Keratinocyte (primary cell): ENCODE measurements around the gene PDE11A. TPM values are rescaled to one million over a fixed set of nuclear protein-coding genes. Genes with fewer than 3 reads are reported as not detected.

Experiments
- DNase-seq: peaks from one replicate; pipeline ENCODE4 v3.0.0-alpha.2; 2011; ENCODE audit warnings: low read depth, missing footprints, low spot score
- FAIRE-seq: peaks from 2 replicates; lab custom pipeline; 2011; peaks lifted over from hg19 to GRCh38; lab: Jason Lieb, UNC
- H2AFZ ChIP-seq: 2 replicates; pipeline ENCODE4 v1.6.0; 2012; ENCODE audit warnings: low read length, control low read depth, inconsistent platforms; ENCODE audit not compliant: control insufficient read depth
- H3K27ac ChIP-seq: 2 replicates; pipeline ENCODE4 v1.5.1; 2011; ENCODE audit warnings: low read length; ENCODE audit not compliant: control insufficient read depth, insufficient read depth
- H3K27me3 ChIP-seq: 3 replicates; pipeline ENCODE4 v1.6.0; 2011; ENCODE audit warnings: low read length; ENCODE audit not compliant: control insufficient read depth, insufficient read depth; ENCODE audit errors: extremely low read depth
- H3K36me3 ChIP-seq, 2 experiments: 2 replicates in 1 of 2; 3 replicates in 1 of 2; pipeline ENCODE4 v1.5.1; 2011; ENCODE audit warnings: low read length in 2 of 2, mild to moderate bottlenecking in 1 of 2; ENCODE audit not compliant: control insufficient read depth in 2 of 2, insufficient read depth in 2 of 2; ENCODE audit errors: extremely low read depth in 1 of 2
- H3K4me1 ChIP-seq: 3 replicates; pipeline ENCODE4 v1.5.1; 2011; ENCODE audit warnings: low read length; ENCODE audit not compliant: control insufficient read depth, insufficient read depth; ENCODE audit errors: extremely low read depth
- H3K4me2 ChIP-seq: 3 replicates; pipeline ENCODE4 v1.6.0; 2011; ENCODE audit warnings: low read depth, low read length; ENCODE audit not compliant: control insufficient read depth, insufficient read depth; ENCODE audit errors: extremely low read depth
- H3K4me3 ChIP-seq, 3 experiments: fragments of 200-600 bp in 1 of 3; sonication (generic) in 1 of 3; 2 replicates in 2 of 3; 3 replicates in 1 of 3; pipeline ENCODE4 v1.5.1; 2011 to 2016; ENCODE audit warnings: low read length in 3 of 3, mild to moderate bottlenecking in 3 of 3, control low read depth in 2 of 3, inconsistent platforms in 1 of 3, low read depth in 1 of 3, mixed read lengths in 1 of 3, mixed run types in 1 of 3, moderate library complexity in 1 of 3; ENCODE audit not compliant: control insufficient read depth in 2 of 3, insufficient read depth in 2 of 3; ENCODE audit errors: extremely low read depth in 1 of 3
- H3K79me2 ChIP-seq: 2 replicates; pipeline ENCODE4 v1.6.0; 2012; ENCODE audit warnings: low read length; ENCODE audit not compliant: control insufficient read depth, insufficient read depth
- H3K9ac ChIP-seq: 3 replicates; pipeline ENCODE4 v1.6.0; 2011; ENCODE audit warnings: low read length; ENCODE audit not compliant: control insufficient read depth, insufficient read depth; ENCODE audit errors: extremely low read depth
- H3K9me1 ChIP-seq: 3 replicates; pipeline ENCODE4 v1.6.0; 2011; ENCODE audit warnings: low read length; ENCODE audit not compliant: control insufficient read depth, insufficient read depth; ENCODE audit errors: extremely low read depth
- H3K9me3 ChIP-seq: 2 replicates; pipeline ENCODE4 v1.5.1; 2012; ENCODE audit warnings: low read depth, low read length; ENCODE audit not compliant: control insufficient read depth
- H4K20me1 ChIP-seq: 3 replicates; pipeline ENCODE4 v1.6.0; 2011; ENCODE audit warnings: low read length; ENCODE audit not compliant: control insufficient read depth, insufficient read depth; ENCODE audit errors: extremely low read depth
- EZH2 ChIP-seq: IDR thresholded peaks from one replicate; pipeline ENCODE4 v1.6.1; 2012; ENCODE audit warnings: inconsistent platforms, mild to moderate bottlenecking, low read length, moderate library complexity
- dilution Hi-C: fragments of 300-500 bp; cut with MboI; formaldehyde crosslinking; loops from one replicate; pipeline ENCODE4 v1.7.0; 2020; ENCODE audit warnings: low sequenced_read_pairs; ENCODE audit not compliant: extremely low pct_ligation_motif_present
- polyA plus RNA-seq, 5 experiments: library from polyadenylated mRNA; depleted of rRNA in 3 of 5; stranded (reverse) in 3 of 5; stranded (forward) in 1 of 5; unstranded in 1 of 5; fragments of >200 nt; gene quantifications; 1 replicate in 1 of 5; 2 replicates in 3 of 5; 3 replicates in 1 of 5; pipeline versions ENCODE4 v1.2.1 to v1.2.3, GENCODE V29; 2011 to 2012; ENCODE audit warnings: missing spikeins in 2 of 5, low read depth in 1 of 5, low replicate concordance in 1 of 5
- TF ChIP-seq, protein P1 (sequence below), 3 experiments: IDR thresholded peaks in 1 of 3; conservative IDR thresholded peaks in 1 of 3; optimal IDR thresholded peaks in 1 of 3; 2 replicates in 2 of 3; 3 replicates in 1 of 3; pipeline versions ENCODE3 to v1.5.1; 2011; ENCODE audit warnings: low read length in 3 of 3, mild to moderate bottlenecking in 3 of 3, moderate library complexity in 2 of 3, control low read depth in 1 of 3, inconsistent platforms in 1 of 3; ENCODE audit not compliant: insufficient read depth in 2 of 3; ENCODE audit errors: extremely low read depth in 1 of 3

PDE11A gene
- polyA plus RNA-seq, 1 donor (not counting 4 experiments of a cell fraction or from before 2014, with no cell fraction given): 0.01 TPM

GRCh38 chr2:178109813-178110212 lies 37.2 kb upstream of the PDE11A start:
- H3K27me3 ChIP-seq: no peaks in the 10 kb centered on the region
- dilution Hi-C loops: no loop called here
- H3K79me2 ChIP-seq: peaks cover 12% of the 10 kb centered on the region
- TF ChIP-seq EZH2: no peak
- TF ChIP-seq, protein P1, sequence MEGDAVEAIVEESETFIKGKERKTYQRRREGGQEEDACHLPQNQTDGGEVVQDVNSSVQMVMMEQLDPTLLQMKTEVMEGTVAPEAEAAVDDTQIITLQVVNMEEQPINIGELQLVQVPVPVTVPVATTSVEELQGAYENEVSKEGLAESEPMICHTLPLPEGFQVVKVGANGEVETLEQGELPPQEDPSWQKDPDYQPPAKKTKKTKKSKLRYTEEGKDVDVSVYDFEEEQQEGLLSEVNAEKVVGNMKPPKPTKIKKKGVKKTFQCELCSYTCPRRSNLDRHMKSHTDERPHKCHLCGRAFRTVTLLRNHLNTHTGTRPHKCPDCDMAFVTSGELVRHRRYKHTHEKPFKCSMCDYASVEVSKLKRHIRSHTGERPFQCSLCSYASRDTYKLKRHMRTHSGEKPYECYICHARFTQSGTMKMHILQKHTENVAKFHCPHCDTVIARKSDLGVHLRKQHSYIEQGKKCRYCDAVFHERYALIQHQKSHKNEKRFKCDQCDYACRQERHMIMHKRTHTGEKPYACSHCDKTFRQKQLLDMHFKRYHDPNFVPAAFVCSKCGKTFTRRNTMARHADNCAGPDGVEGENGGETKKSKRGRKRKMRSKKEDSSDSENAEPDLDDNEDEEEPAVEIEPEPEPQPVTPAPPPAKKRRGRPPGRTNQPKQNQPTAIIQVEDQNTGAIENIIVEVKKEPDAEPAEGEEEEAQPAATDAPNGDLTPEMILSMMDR (optimal IDR thresholded peaks at IDR 0.05 in 1 of 3, IDR thresholded peaks at IDR 0.05 in 1 of 3, conservative IDR thresholded peaks at IDR 0.05 in 1 of 3; ENCODE audit: extremely low read depth in 1 of 3, insufficient read depth in 2 of 3, low read length in 3 of 3): peak in 2 of 3 experiments; percentile 39 to 48
- no peak overlapping the region for H3K9ac ChIP-seq
- no peak for DNase-seq
- peaks cover 10% of the 10 kb centered on the region for H3K4me1 ChIP-seq
- no peak overlapping the region for H2AFZ ChIP-seq
- H3K36me3 ChIP-seq: no peaks in the 10 kb centered on the region
- no peaks in the 10 kb centered on the region for H4K20me1 ChIP-seq
- no peak for FAIRE-seq
- no peaks in the 10 kb centered on the region for H3K9me1 ChIP-seq
- H3K9me3 ChIP-seq: no peaks in the 10 kb centered on the region
- H3K4me3 ChIP-seq: no peak overlapping the region
- H3K4me2 ChIP-seq: no peak overlapping the region
- no peak overlapping the region for H3K27ac ChIP-seq

GRCh38 chr2:178108176-178108575 lies 35.6 kb upstream of the PDE11A start:
- H4K20me1 ChIP-seq: no peaks in the 10 kb centered on the region
- no peak overlapping the region for H3K4me2 ChIP-seq
- TF ChIP-seq, protein P1 (optimal IDR thresholded peaks at IDR 0.05 in 1 of 3, IDR thresholded peaks at IDR 0.05 in 1 of 3, conservative IDR thresholded peaks at IDR 0.05 in 1 of 3; ENCODE audit: extremely low read depth in 1 of 3, insufficient read depth in 2 of 3, low read length in 3 of 3): no peak
- TF ChIP-seq EZH2: no peak
- FAIRE-seq: no peak
- peaks cover 4% of the 10 kb centered on the region for H3K4me1 ChIP-seq
- no peak overlapping the region for H3K4me3 ChIP-seq
- H3K9ac ChIP-seq: no peak overlapping the region
- no peaks in the 10 kb centered on the region for H3K36me3 ChIP-seq
- H3K79me2 ChIP-seq: peaks cover 8% of the 10 kb centered on the region
- no peak for DNase-seq
- no peaks in the 10 kb centered on the region for H3K9me3 ChIP-seq
- no peak overlapping the region for H3K27ac ChIP-seq
- dilution Hi-C loops: no loop called here
- no peaks in the 10 kb centered on the region for H3K27me3 ChIP-seq
- H2AFZ ChIP-seq: no peak overlapping the region
- no peaks in the 10 kb centered on the region for H3K9me1 ChIP-seq
